Hematopoietic multipotent progenitor cell treated with erythropoietin and hydrocortisone succinate and interleukin-3 and kit ligand, for 8 days (in vitro differentiated cells): ENCODE data around the gene RGPD5.
"Not testable (repeated sequence)": the region's sequence is repeated elsewhere in the genome, so short reads cannot be mapped to it uniquely, and the experiment has no call there.

Experiments
- DNase-seq: peaks from one replicate; pipeline ENCODE4 v3.0.0-alpha.2; 2015

Gene RGPD5

GRCh38 chr2:109894141-109894540 is 100.0 kb downstream of the RGPD5 start:
- DNase-seq = not testable (repeated sequence)

- not testable (repeated sequence) for DNase-seq
Measured at GRCh38 chr2:109895090-109895869, 101.2 kb downstream of the RGPD5 start.

- DNase-seq = not testable (repeated sequence)
Measured at GRCh38 chr2:109896212-109896611, 102.1 kb downstream of the RGPD5 start.

- DNase-seq = not testable (repeated sequence)
Measured at GRCh38 chr2:109897769-109898461, 103.8 kb downstream of the RGPD5 start.

GRCh38 chr2:109898462-109899336 is 104.6 kb downstream of the RGPD5 start, which contains the start of gene LIMS3:
LIMS3 (plus strand) TSS chr2:109898688; CDS start chr2:109898729, 41 bp downstream.
- not testable (repeated sequence) for DNase-seq

GRCh38 chr2:109905796-109906195 is 111.7 kb downstream of the RGPD5 start:
- DNase-seq = not testable (repeated sequence)
